ENCODE results near the gene NHERF1. TPM values are rescaled to one million over a fixed set of nuclear protein-coding genes. Genes with fewer than 3 reads are reported as not detected.

The NHERF1 gene
- total and polyA plus RNA-seq, 2 of the 8 experiments (the other 6 are each of a cell fraction or from before 2014, with no cell fraction given), result 92.9 to 99.2 TPM

- Histone ChIP-seq H3K79me1 (ENCODE audit: low read depth, low read length) (peaks cover 15% of the 10 kb centered on the region), H4K5ac (ENCODE audit: insufficient read length, low read depth, low read length) (no peak overlapping the region), H2AFZ (ENCODE audit: low read length) (no peak overlapping the region), H3K4me2 (ENCODE audit: insufficient read depth in 1 of 2, low read depth in 2 of 2, low read length in 2 of 2) (no peak overlapping the region), H2BK12ac (ENCODE audit: low read depth, low read length) (no peak overlapping the region), H3K4me1 (replicated peaks in 1 of 4; ENCODE audit: control insufficient read depth in 3 of 4, insufficient read depth in 4 of 4, low read length in 3 of 4) (peaks cover 0 to 3% (median 3%) of the 10 kb centered on the region in 4 experiments; a peak in 5 of 7 replicates), H2AK5ac (ENCODE audit: low read depth, low read length) (no peak overlapping the region), H2BK120ac (replicated peaks; ENCODE audit: low read depth, low read length) (no peak overlapping the region), H3K27me3 (replicated peaks in 1 of 4; ENCODE audit: control insufficient read depth in 3 of 4, extremely low read depth in 1 of 4, insufficient read depth in 3 of 4, low read length in 3 of 4) (no peaks in the 10 kb centered on the region), H3K14ac (ENCODE audit: insufficient read length) (no peak overlapping the region), H4K8ac (ENCODE audit: extremely low read depth, insufficient read depth, low read length) (no peak overlapping the region; the same call in 1 of the 2 replicates), H3K23ac (ENCODE audit: insufficient read length) (no peak overlapping the region), H2BK15ac (ENCODE audit: low read length) (peak overlapping the region; percentile 83; the same call in 1 of the 2 replicates), H3K56ac (replicated peaks; ENCODE audit: insufficient read length, low read depth, low read length) (no peak overlapping the region), H3K4me3 (ENCODE audit: extremely low read depth in 1 of 4, insufficient read depth in 2 of 4, low read depth in 3 of 4, low read length in 4 of 4) (no peak overlapping the region), H3K9ac (replicated peaks in 1 of 4; ENCODE audit: extremely low read depth in 1 of 4, low read depth in 3 of 4, low read length in 3 of 4) (no peak overlapping the region), H4K20me1 (replicated peaks in 1 of 2; ENCODE audit: control insufficient read depth in 1 of 2, insufficient read depth in 2 of 2, low read length in 2 of 2) (peaks cover 5 to 15% of the 10 kb centered on the region in 2 experiments), H4K91ac (replicated peaks; ENCODE audit: insufficient read length, low read length) (no peak overlapping the region), H3K9me3 (ENCODE audit: insufficient read depth in 2 of 2, low read depth in 1 of 2, low read length in 1 of 2) (no peaks in the 10 kb centered on the region), H3K23me2 (ENCODE audit: low read depth, low read length) (no peaks in the 10 kb centered on the region), H3K36me3 (ENCODE audit: control insufficient read depth in 2 of 4, insufficient read depth in 4 of 4, low read length in 3 of 4) (no peaks in the 10 kb centered on the region; a peak in 1 of 8 replicates), H3K79me2 (ENCODE audit: control insufficient read depth in 1 of 2, insufficient read depth in 2 of 2, low read length in 2 of 2) (no peaks in the 10 kb centered on the region; a peak in 1 of 4 replicates), H3K18ac (ENCODE audit: extremely low read depth, low read length) (no peak overlapping the region), H3K4ac (replicated peaks; ENCODE audit: insufficient read length, low read depth, low read length) (no peak overlapping the region), H3K27ac (ENCODE audit: low read depth, low read length) (no peak overlapping the region), H2BK5ac (ENCODE audit: low read depth, low read length) (no peak overlapping the region), H2BK20ac (ENCODE audit: low read length) (no peak overlapping the region)
- ChIA-PET CTCF (ENCODE audit: partially characterized antibody) (interaction anchor here (0.6 to 99.6 kb wide), 9 partner anchors 7 to 1054 kb away, joined by 3 to 2981 read pairs (median 7); partner anchors contain the start of genes FDXR, GRIN2C and NHERF1), POLR2A (ENCODE audit: partially characterized antibody) (no interaction called here)
- DNase-seq (ENCODE audit: low read depth in 1 of 2, low spot score in 2 of 2), result no peak
- no peak for FAIRE-seq
- WGBS, 2 experiments (ENCODE audit: extremely low coverage in 1 of 2, insufficient coverage in 1 of 2, insufficient read length in 1 of 2, insufficient replicate concordance in 2 of 2, low coverage in 1 of 2, low lambda C conversion rate in 2 of 2, missing lambda C conversion rate in 1 of 2), result 90% methylated on average over 21 of the region's 21 CpGs; no CpG with 5 or more reads in 1 of the 2 experiments
- TF ChIP-seq TCF12 (IDR thresholded peaks at IDR 0.05; ENCODE audit: low read depth, low read length), result no peak
- TF ChIP-seq CTCF (IDR thresholded peaks at IDR 0.05; ENCODE audit: control extremely low read depth in 1 of 3, insufficient read depth in 1 of 3, low read depth in 1 of 3, low read length in 3 of 3), result peak in 1 of 3 experiments; percentile 16; a peak in 2 of 4 replicates
Measured at GRCh38 chr17:74785096-74785980, 36.9 kb downstream of the NHERF1 start.

All from H1 (cell line).